Neural cell (in vitro differentiated cells): Measurements from ENCODE around the gene PREP. TPM values are rescaled to one million over a fixed set of nuclear protein-coding genes. Genes with fewer than 3 reads are reported as not detected.

ENCODE experiments used
- H2AFZ ChIP-seq: fragments of 200-600, 300-800 bp; sonication (generic), shearing (Covaris generic); 2 replicates; pipeline ENCODE4 v1.6.0; 2014; ENCODE audit warnings: low read depth, mild to moderate bottlenecking, antibody characterized with exemption, low read length, moderate library complexity
- H3F3A ChIP-seq: fragments of 200-600 bp; shearing (Covaris generic); 2 replicates; pipeline ENCODE4 v1.6.1; 2016; ENCODE audit warnings: mild to moderate bottlenecking, moderate library complexity, mixed read lengths, antibody characterized with exemption, low read length; ENCODE audit not compliant: insufficient read depth, poor library complexity, severe bottlenecking
- H3K27ac ChIP-seq: fragments of 200-600, 300-800 bp; sonication (generic), shearing (Covaris generic); 2 replicates; pipeline ENCODE4 v1.5.1; 2014; ENCODE audit warnings: mild to moderate bottlenecking, low read length, moderate library complexity
- H3K27me3 ChIP-seq: fragments of 300-800, 200-600 bp; sonication (generic), shearing (Covaris generic); 2 replicates; pipeline ENCODE4 v1.6.0; 2014; ENCODE audit warnings: mild to moderate bottlenecking, low read depth, low read length, moderate library complexity; ENCODE audit not compliant: insufficient read depth
- H3K36me3 ChIP-seq: fragments of 300-800, 200-600 bp; sonication (generic), shearing (Covaris generic); 2 replicates; pipeline ENCODE4 v1.5.1; 2014; ENCODE audit warnings: mild to moderate bottlenecking, antibody characterized with exemption, low read length, moderate library complexity; ENCODE audit not compliant: insufficient read depth
- H3K4me2 ChIP-seq: fragments of 300-800, 200-600 bp; sonication (generic), shearing (Covaris generic); 2 replicates; pipeline ENCODE4 v1.6.0; 2014; ENCODE audit warnings: mild to moderate bottlenecking, low read length
- H3K4me3 ChIP-seq: fragments of 300-800, 200-600 bp; sonication (generic), shearing (Covaris generic); 2 replicates; pipeline ENCODE4 v1.5.1; 2014; ENCODE audit warnings: mild to moderate bottlenecking, low read length, moderate library complexity
- H3K79me2 ChIP-seq: fragments of 200-600 bp; shearing (Covaris generic); replicated peaks from 2 replicates; pipeline ENCODE4 v1.6.0; 2014; ENCODE audit warnings: mild to moderate bottlenecking, low read length, moderate library complexity; ENCODE audit not compliant: insufficient read depth
- H3K9ac ChIP-seq: fragments of 300-800, 200-600 bp; sonication (generic), shearing (Covaris generic); 2 replicates; pipeline ENCODE4 v1.6.1; 2016; ENCODE audit warnings: mild to moderate bottlenecking, low read length, mixed read lengths
- H3K9me2 ChIP-seq: fragments of 200-600 bp; shearing (Covaris generic); 2 replicates; pipeline ENCODE4 v1.6.1; 2016; ENCODE audit warnings: mild to moderate bottlenecking, low read length, mixed read lengths; ENCODE audit not compliant: insufficient read depth
- H3K9me3 ChIP-seq: fragments of 200-600, 300-800 bp; sonication (generic), shearing (Covaris generic); 2 replicates; pipeline ENCODE4 v1.6.1; 2016; ENCODE audit warnings: mild to moderate bottlenecking, mixed run types, low read length, moderate library complexity, mixed read lengths
- H4K20me1 ChIP-seq: fragments of 200-600 bp; shearing (Covaris generic); 2 replicates; pipeline ENCODE4 v1.6.1; 2016; ENCODE audit warnings: mild to moderate bottlenecking, mixed run types; ENCODE audit not compliant: insufficient read depth
- CTCF ChIP-seq: fragments of 450-650 bp; IDR thresholded peaks from 2 replicates; pipeline ENCODE4 v1.5.1; 2014; ENCODE audit warnings: antibody characterized with exemption, mild to moderate bottlenecking, moderate library complexity; ENCODE audit not compliant: poor library complexity, severe bottlenecking
- EP300 ChIP-seq: fragments of 450-650 bp; conservative IDR thresholded peaks from 2 replicates; pipeline ENCODE4 v1.6.1; 2014; ENCODE audit warnings: antibody characterized with exemption, mild to moderate bottlenecking, moderate library complexity; ENCODE audit not compliant: poor library complexity, severe bottlenecking
- EZH2 ChIP-seq: fragments of 200-600, 300-800 bp; shearing (Covaris generic), sonication (generic); IDR thresholded peaks from 2 replicates; pipeline ENCODE4 v1.6.1; 2014; ENCODE audit warnings: antibody characterized with exemption, low read length, borderline replicate concordance, mild to moderate bottlenecking; ENCODE audit not compliant: insufficient read depth, poor library complexity, severe bottlenecking
- MXI1 ChIP-seq: fragments of 450-650 bp; conservative IDR thresholded peaks from 2 replicates; pipeline ENCODE4 v1.6.1; 2014; ENCODE audit warnings: antibody characterized with exemption, mild to moderate bottlenecking; ENCODE audit not compliant: poor library complexity, severe bottlenecking
- POLR2AphosphoS5 ChIP-seq: IDR thresholded peaks from 2 replicates; pipeline ENCODE4 v1.6.1; 2012
- RAD21 ChIP-seq: fragments of 450-650 bp; conservative IDR thresholded peaks from 2 replicates; pipeline ENCODE4 v1.6.1; 2014; ENCODE audit warnings: antibody characterized with exemption, mild to moderate bottlenecking, moderate library complexity
- REST ChIP-seq: IDR thresholded peaks from 2 replicates; pipeline ENCODE4 v1.6.1; 2012; ENCODE audit warnings: borderline replicate concordance
- SMC3 ChIP-seq: fragments of 450-650 bp; conservative IDR thresholded peaks from 2 replicates; pipeline ENCODE4 v1.6.1; 2014; ENCODE audit warnings: antibody characterized with exemption, mild to moderate bottlenecking, moderate library complexity; ENCODE audit not compliant: poor library complexity
- TAF1 ChIP-seq: IDR thresholded peaks from 2 replicates; pipeline ENCODE4 v1.6.1; 2012; ENCODE audit warnings: low read depth
- polyA plus RNA-seq: library from polyadenylated mRNA; depleted of rRNA; stranded (reverse); fragments of >200 nt; gene quantifications from 2 replicates; pipeline ENCODE4 v1.2.3, GENCODE V29; 2014

Gene PREP
- polyA plus RNA-seq, 1 donor from 2014 or later: 24.5 TPM

GRCh38 chr6:105321207-105321606 is 81.7 kb downstream of the PREP start:
- TF ChIP-seq MXI1 (no peak), SMC3 (no peak), EZH2 (no peak), CTCF (no peak), POLR2AphosphoS5 (no peak), TAF1 (no peak), RAD21 (no peak), REST (no peak), EP300 (no peak)

GRCh38 chr6:105320765-105321164 is 82.1 kb downstream of the PREP start:
- Histone ChIP-seq H3K27ac (peak overlapping the region; percentile 38), H3K9me2 (no peaks in the 10 kb centered on the region), H3K4me2 (no peak overlapping the region), H3K4me3 (no peak overlapping the region), H2AFZ (no peak overlapping the region), H3K79me2 (no peaks in the 10 kb centered on the region), H3K9ac (no peak overlapping the region), H4K20me1 (no peaks in the 10 kb centered on the region), H3K9me3 (no peaks in the 10 kb centered on the region), H3K36me3 (peaks cover 5% of the 10 kb centered on the region), H3F3A (no peaks in the 10 kb centered on the region), H3K27me3 (no peaks in the 10 kb centered on the region)
- TF ChIP-seq REST: no peak
- peak; percentile 37 for TF ChIP-seq EP300
- peak; percentile 64 for TF ChIP-seq POLR2AphosphoS5

More at GRCh38 chr6:105321207-105321606, 81.7 kb downstream of the PREP start:
- no peaks in the 10 kb centered on the region for H3K27me3 ChIP-seq
- H3K9me2 ChIP-seq: no peaks in the 10 kb centered on the region
- no peaks in the 10 kb centered on the region for H4K20me1 ChIP-seq
- H3K36me3 ChIP-seq: peaks cover 5% of the 10 kb centered on the region
- H3K27ac ChIP-seq: no peak overlapping the region
- H3K9me3 ChIP-seq: no peaks in the 10 kb centered on the region
- no peaks in the 10 kb centered on the region for H3F3A ChIP-seq
- H3K9ac ChIP-seq: no peak overlapping the region
- no peaks in the 10 kb centered on the region for H3K79me2 ChIP-seq
- no peak overlapping the region for H3K4me2 ChIP-seq
- no peak overlapping the region for H2AFZ ChIP-seq
- no peak overlapping the region for H3K4me3 ChIP-seq
